Fibroblast of skin of scalp (primary cell): ENCODE data around the gene TM9SF2.
"Not testable (repeated sequence)": the region's sequence is repeated elsewhere in the genome, so short reads cannot be mapped to it uniquely, and the experiment has no call there.

ENCODE experiments used
- DNase-seq: peaks from one replicate; pipeline ENCODE4 v3.0.0-alpha.2; 2013

TM9SF2 gene

GRCh38 chr13:99542788-99543406 is 41.6 kb downstream of the TM9SF2 start:
- no peak for DNase-seq

GRCh38 chr13:99545361-99545760 is 44.1 kb downstream of the TM9SF2 start:
- DNase-seq = no peak

- DNase-seq = no peak
These were observed 44.7 kb downstream of the TM9SF2 start for GRCh38 chr13:99545979-99546378.

- no peak for DNase-seq
These were observed 45.6 kb downstream of the TM9SF2 start for GRCh38 chr13:99546878-99547277.

- no peak for DNase-seq
These were observed 47.2 kb downstream of the TM9SF2 start for GRCh38 chr13:99548448-99548847.

- no peak for DNase-seq
These were observed 51.8 kb downstream of the TM9SF2 start for GRCh38 chr13:99553033-99553432.

GRCh38 chr13:99555149-99555548 is 53.9 kb downstream of the TM9SF2 start:
- DNase-seq = no peak

- DNase-seq = no peak
These were observed 55.7 kb downstream of the TM9SF2 start for GRCh38 chr13:99556867-99557443.

- DNase-seq = peak; percentile 10
These were observed 57.4 kb downstream of the TM9SF2 start for GRCh38 chr13:99558570-99559180.

GRCh38 chr13:99559560-99559959 is 58.3 kb downstream of the TM9SF2 start:
- DNase-seq = no peak

- no peak for DNase-seq
These were observed 62.1 kb downstream of the TM9SF2 start for GRCh38 chr13:99563404-99563803.

GRCh38 chr13:99564386-99564785 is 63.1 kb downstream of the TM9SF2 start:
- peak; percentile 30 for DNase-seq

- no peak for DNase-seq
These were observed 64.3 kb downstream of the TM9SF2 start for GRCh38 chr13:99565478-99566124.

GRCh38 chr13:99566125-99567083 is 65.1 kb downstream of the TM9SF2 start:
- no peak for DNase-seq

- DNase-seq = not testable (repeated sequence)
These were observed 67.6 kb downstream of the TM9SF2 start for GRCh38 chr13:99568901-99569300.

- peak; percentile 51 for DNase-seq
These were observed 70.9 kb downstream of the TM9SF2 start for GRCh38 chr13:99572131-99572530.

- DNase-seq = no peak
These were observed 71.6 kb downstream of the TM9SF2 start for GRCh38 chr13:99572921-99573320.

- DNase-seq = no peak
These were observed 74.3 kb downstream of the TM9SF2 start for GRCh38 chr13:99575376-99576120.

GRCh38 chr13:99577934-99578917 is 77.0 kb downstream of the TM9SF2 start:
- DNase-seq = no peak

- DNase-seq = no peak
These were observed 79.4 kb downstream of the TM9SF2 start for GRCh38 chr13:99580500-99581268.
